Astrocyte (in vitro differentiated cells and primary cell): Measurements from ENCODE around the gene HNRNPL.

ENCODE experiments used
- CTCF ChIP-seq: IDR thresholded peaks from 2 replicates; pipeline ENCODE4 v1.5.1; 2011; ENCODE audit warnings: low read depth, mild to moderate bottlenecking, inconsistent platforms, low read length, moderate library complexity; ENCODE audit not compliant: insufficient read depth
- EZH2 ChIP-seq: IDR thresholded peaks from 2 replicates; pipeline ENCODE4 v1.6.1; 2012; ENCODE audit warnings: mild to moderate bottlenecking, low read length, inconsistent platforms; ENCODE audit not compliant: insufficient read depth

GRCh38 chr19:38812841-38813320, 36.9 kb downstream of the HNRNPL start, which contains the start of gene LGALS4:
- no peak for TF ChIP-seq CTCF
- no peak for TF ChIP-seq EZH2
